ENCODE measurements around the gene RAD51B. TPM values are rescaled to one million over a fixed set of nuclear protein-coding genes. Genes with fewer than 3 reads are reported as not detected.

The RAD51B gene
- total RNA-seq, 1 experiment from 2014 or later: 16.7 TPM

GRCh38 chr14:68394118-68394763 is 574.7 kb downstream of the RAD51B start:
- no peak overlapping the region for H3K4me3 Mint-ChIP-seq

More at GRCh38 chr14:68394118-68394763, 574.7 kb downstream of the RAD51B start:
- H3K56ac ChIP-seq (ENCODE audit: insufficient read length, low read depth, low read length): no peak overlapping the region
- Mint-ChIP-seq H3K9me3 (no peaks in the 10 kb centered on the region), H3K27ac (peak overlapping the region in 1 of 3 experiments; percentile 89; a peak in 2 of 7 replicates), H3K27me3 (ENCODE audit: low read depth) (no peaks in the 10 kb centered on the region; the same call in 1 of the 2 replicates), H3K36me3 (ENCODE audit: insufficient read depth in 1 of 3, low read depth in 3 of 3) (no peaks in the 10 kb centered on the region), H3K4me1 (peaks cover 49 to 50% of the 10 kb centered on the region in 2 experiments)
- no peaks in the 10 kb centered on the region for H3K79me2 ChIP-seq (ENCODE audit: insufficient read depth, low read length)
- no peak overlapping the region for H3K9ac ChIP-seq (ENCODE audit: extremely low read depth, insufficient read length, low read length)
- H2BK120ac ChIP-seq (ENCODE audit: low read depth, low read length, poor library complexity, severe bottlenecking): no peak overlapping the region
- no peak for DNase-seq
- no peak overlapping the region for H2BK15ac ChIP-seq (ENCODE audit: low read depth, low read length)
- peaks cover 2% of the 10 kb centered on the region for H3K23me2 ChIP-seq (ENCODE audit: insufficient read length, low read depth, low read length, poor library complexity, severe bottlenecking)
- TF ChIP-seq, protein P1, sequence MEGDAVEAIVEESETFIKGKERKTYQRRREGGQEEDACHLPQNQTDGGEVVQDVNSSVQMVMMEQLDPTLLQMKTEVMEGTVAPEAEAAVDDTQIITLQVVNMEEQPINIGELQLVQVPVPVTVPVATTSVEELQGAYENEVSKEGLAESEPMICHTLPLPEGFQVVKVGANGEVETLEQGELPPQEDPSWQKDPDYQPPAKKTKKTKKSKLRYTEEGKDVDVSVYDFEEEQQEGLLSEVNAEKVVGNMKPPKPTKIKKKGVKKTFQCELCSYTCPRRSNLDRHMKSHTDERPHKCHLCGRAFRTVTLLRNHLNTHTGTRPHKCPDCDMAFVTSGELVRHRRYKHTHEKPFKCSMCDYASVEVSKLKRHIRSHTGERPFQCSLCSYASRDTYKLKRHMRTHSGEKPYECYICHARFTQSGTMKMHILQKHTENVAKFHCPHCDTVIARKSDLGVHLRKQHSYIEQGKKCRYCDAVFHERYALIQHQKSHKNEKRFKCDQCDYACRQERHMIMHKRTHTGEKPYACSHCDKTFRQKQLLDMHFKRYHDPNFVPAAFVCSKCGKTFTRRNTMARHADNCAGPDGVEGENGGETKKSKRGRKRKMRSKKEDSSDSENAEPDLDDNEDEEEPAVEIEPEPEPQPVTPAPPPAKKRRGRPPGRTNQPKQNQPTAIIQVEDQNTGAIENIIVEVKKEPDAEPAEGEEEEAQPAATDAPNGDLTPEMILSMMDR (conservative IDR thresholded peaks at IDR 0.05): no peak
- no peak overlapping the region for H3K27ac ChIP-seq (ENCODE audit: insufficient read length, low read depth, low read length)
- no peak overlapping the region for H2BK5ac ChIP-seq (ENCODE audit: insufficient read length, low read length)
- H4K20me1 ChIP-seq (ENCODE audit: control insufficient read depth, insufficient read depth, insufficient read length): no peaks in the 10 kb centered on the region
- no CpG with 5 or more reads among the region's 6 CpGs for WGBS (ENCODE audit: extremely low coverage, insufficient read length, low lambda C conversion rate)
- H2AFZ ChIP-seq (ENCODE audit: low read length): no peak overlapping the region
- no peak overlapping the region for H3K23ac ChIP-seq (ENCODE audit: insufficient read length, low read depth, low read length)
- peaks cover 12% of the 10 kb centered on the region for H3K4me1 ChIP-seq (ENCODE audit: insufficient read depth, low read length)
- no peak overlapping the region for H3K4me2 ChIP-seq (ENCODE audit: insufficient read depth, insufficient read length, low read length)
- no peak overlapping the region for H3K18ac ChIP-seq (ENCODE audit: insufficient read length, low read depth, low read length)
- H4K5ac ChIP-seq (ENCODE audit: insufficient read length, low read depth, low read length): no peak overlapping the region
- H3T11ph ChIP-seq (ENCODE audit: low read length): no peak overlapping the region
- no peak overlapping the region for H2BK12ac ChIP-seq (ENCODE audit: insufficient read length, low read depth, low read length)
- H4K91ac ChIP-seq (ENCODE audit: insufficient read length, low read depth, low read length): no peak overlapping the region
- no peak overlapping the region for H3K4ac ChIP-seq (ENCODE audit: low read depth, low read length)
- no peaks in the 10 kb centered on the region for H3K79me1 ChIP-seq (ENCODE audit: insufficient read depth, low read depth, low read length, poor library complexity, severe bottlenecking)
- H3K27me3 ChIP-seq (ENCODE audit: insufficient read depth, low read length): no peaks in the 10 kb centered on the region
- H3K9me3 ChIP-seq (ENCODE audit: control insufficient read depth, low read depth, low read length): no peaks in the 10 kb centered on the region
- no peak overlapping the region for H4K8ac ChIP-seq (replicated peaks; ENCODE audit: insufficient read length, low read depth, low read length)
- H2AK5ac ChIP-seq (ENCODE audit: insufficient read length, low read length): no peak overlapping the region
- no peak overlapping the region for H2BK20ac ChIP-seq (ENCODE audit: low read depth, low read length, poor library complexity, severe bottlenecking)
- H3K14ac ChIP-seq (ENCODE audit: insufficient read depth, low read length): no peak overlapping the region; the same call in 1 of the 2 replicates
